HCT116 (cell line): ENCODE results near the gene CTLA4. TPM values are rescaled to one million over a fixed set of nuclear protein-coding genes. Genes with fewer than 3 reads are reported as not detected.

Source experiments
- ATAC-seq: fragments of 200-7000 bp; cut with Tn5 transposase; 2 replicates; pipeline ENCODE4 v1.9.1; 2020; ENCODE audit warnings: mild to moderate bottlenecking, moderate library complexity
- BruUV-seq: library from RNA; stranded (reverse); fragments of 400-500 nt; replicated peaks from 2 replicates; lab custom pipeline; 2021; lab: Mats Ljungman, UMichigan
- CTCF ChIA-PET: fragments of 300-600 bp; sonication (Branson Sonifier 250); formaldehyde crosslinking; loops from one replicate; lab custom pipeline; 2021; ENCODE audit warnings: antibody characterized with exemption; lab: Charles Lee
- POLR2A ChIA-PET: fragments of 300-600, 350-600 bp; sonication (Branson Sonifier 250); formaldehyde crosslinking; loops from one replicate; lab custom pipeline; 2021; ENCODE audit warnings: antibody characterized with exemption; lab: Charles Lee
- RAD21 ChIA-PET, 2 experiments: fragments of 300-600 bp; sonication (Branson Sonifier 250); formaldehyde crosslinking; loops; one replicate each; lab custom pipeline; 2023; ENCODE audit warnings: low total read pairs in 2 of 2; ENCODE audit not compliant: uncharacterized antibody in 2 of 2, unreplicated experiment in 2 of 2, low non-redundant PET in 1 of 2; lab: Charles Lee
- DNase-seq: peaks from one replicate; pipeline ENCODE4 v3.0.0-alpha.2; 2010; ENCODE audit warnings: low read depth, low spot score
- H2AFZ ChIP-seq: fragments of 200-600 bp; shearing (Covaris generic), sonication (generic); 2 replicates; pipeline ENCODE4 v1.6.1; 2017; ENCODE audit warnings: low read depth, mixed run types, mixed read lengths, antibody characterized with exemption, low read length; ENCODE audit not compliant: poor library complexity, severe bottlenecking
- H3K27ac ChIP-seq: 2 replicates; pipeline ENCODE4 v1.5.1; 2012; ENCODE audit warnings: low read depth, low read length
- H3K27me3 ChIP-seq: fragments of 200-600 bp; sonication (generic); 2 replicates; pipeline ENCODE4 v1.6.1; 2016; ENCODE audit warnings: mixed run types, low read length, mixed read lengths; ENCODE audit not compliant: insufficient read depth
- H3K36me3 ChIP-seq, 2 experiments: fragments of 200-500 bp in 1 of 2; fragments of 200-600 bp in 1 of 2; sonication (Bioruptor generic) in 1 of 2; sonication (generic) in 1 of 2; 2 replicates each; pipeline versions ENCODE4 v1.5.1 to v1.6.1; 2014 to 2016; ENCODE audit warnings: low read length in 2 of 2, inconsistent platforms in 1 of 2, mixed read lengths in 1 of 2, mixed run types in 1 of 2; ENCODE audit not compliant: insufficient read depth in 2 of 2, control insufficient read depth in 1 of 2
- H3K4me1 ChIP-seq, 2 experiments: fragments of 200-600 bp in 1 of 2; sonication (generic) in 1 of 2; 2 replicates each; pipeline versions ENCODE4 v1.5.1 to v1.6.1; 2012 to 2017; ENCODE audit warnings: low read length in 2 of 2, inconsistent platforms in 1 of 2, mild to moderate bottlenecking in 1 of 2, mixed read lengths in 1 of 2, mixed run types in 1 of 2, moderate library complexity in 1 of 2; ENCODE audit not compliant: insufficient read depth in 2 of 2, control insufficient read depth in 1 of 2
- H3K4me2 ChIP-seq: fragments of 200-600 bp; sonication (generic); 2 replicates; pipeline ENCODE4 v1.6.1; 2017; ENCODE audit warnings: mixed run types, low read length, mixed read lengths
- H3K4me3 ChIP-seq, 2 experiments: fragments of 200-600 bp in 1 of 2; sonication (generic) in 1 of 2; replicated peaks in 1 of 2; 2 replicates each; pipeline ENCODE4 v1.5.1; 2011 to 2016; ENCODE audit warnings: low read length in 2 of 2, control low read depth in 1 of 2, low read depth in 1 of 2, mild to moderate bottlenecking in 1 of 2, mixed read lengths in 1 of 2, mixed run types in 1 of 2
- H3K79me2 ChIP-seq: fragments of 200-600 bp; sonication (generic); 2 replicates; pipeline ENCODE4 v1.6.1; 2017; ENCODE audit warnings: mild to moderate bottlenecking, mixed run types, low read length, moderate library complexity, mixed read lengths; ENCODE audit not compliant: insufficient read depth
- H3K9ac ChIP-seq: fragments of 200-600 bp; sonication (generic); 2 replicates; pipeline ENCODE4 v1.6.1; 2016; ENCODE audit warnings: low read length, mixed read lengths
- H3K9me2 ChIP-seq: fragments of 200-600 bp; sonication (generic), shearing (Covaris generic); 2 replicates; pipeline ENCODE4 v1.6.1; 2017; ENCODE audit warnings: mixed run types, mild to moderate bottlenecking, moderate library complexity; ENCODE audit not compliant: insufficient read depth
- H3K9me3 ChIP-seq, 2 experiments: fragments of 200-500 bp in 1 of 2; fragments of 200-600 bp in 1 of 2; sonication (Bioruptor generic) in 1 of 2; sonication (generic) in 1 of 2; 2 replicates each; pipeline ENCODE4 v1.6.1; 2014 to 2017; ENCODE audit warnings: low read length in 2 of 2, mixed read lengths in 2 of 2, inconsistent platforms in 1 of 2, low read depth in 1 of 2, mild to moderate bottlenecking in 1 of 2, mixed run types in 1 of 2, moderate library complexity in 1 of 2; ENCODE audit not compliant: control insufficient read depth in 1 of 2, insufficient read depth in 1 of 2
- H4K20me1 ChIP-seq: fragments of 200-600 bp; sonication (generic), shearing (Covaris generic); 2 replicates; pipeline ENCODE4 v1.6.1; 2017; ENCODE audit warnings: mixed run types, mild to moderate bottlenecking, moderate library complexity; ENCODE audit not compliant: insufficient read depth
- CBX3 ChIP-seq: IDR thresholded peaks from 2 replicates; pipeline ENCODE4 v1.6.1; 2012; ENCODE audit warnings: low read depth
- CEBPB ChIP-seq: IDR thresholded peaks from 2 replicates; pipeline ENCODE4 v1.6.1; 2012; ENCODE audit warnings: low read depth
- CTCF ChIP-seq, 3 experiments: fragments of 200-600 bp in 1 of 3; sonication (generic) in 1 of 3; IDR thresholded peaks in 2 of 3; conservative IDR thresholded peaks in 1 of 3; 2 replicates each; pipeline ENCODE4 v1.5.1; 2012 to 2017; ENCODE audit warnings: low read depth in 2 of 3, low read length in 2 of 3, antibody characterized with exemption in 1 of 3, borderline replicate concordance in 1 of 3, control low read depth in 1 of 3, mild to moderate bottlenecking in 1 of 3, mixed read lengths in 1 of 3, mixed run types in 1 of 3, moderate library complexity in 1 of 3; ENCODE audit not compliant: insufficient read depth in 1 of 3
- EGR1 ChIP-seq: IDR thresholded peaks from 2 replicates; pipeline ENCODE4 v1.6.1; 2012; ENCODE audit warnings: low read depth
- ELF1 ChIP-seq: IDR thresholded peaks from 2 replicates; pipeline ENCODE4 v1.6.1; 2012; ENCODE audit warnings: low read depth, borderline replicate concordance
- EZH2phosphoT487 ChIP-seq: fragments of 200-600 bp; IDR thresholded peaks from 2 replicates; pipeline ENCODE4 v1.6.1; 2018; ENCODE audit warnings: antibody characterized with exemption, borderline replicate concordance
- FOSL1 ChIP-seq: IDR thresholded peaks from 2 replicates; pipeline ENCODE4 v1.6.1; 2012; ENCODE audit warnings: low read depth
- JUND ChIP-seq: IDR thresholded peaks from 2 replicates; pipeline ENCODE4 v1.6.1; 2012
- POLR2A ChIP-seq: IDR thresholded peaks from 2 replicates; pipeline ENCODE4 v1.7.0; 2011; ENCODE audit warnings: borderline replicate concordance; ENCODE audit not compliant: insufficient read depth, insufficient read length; ENCODE audit errors: extremely low read depth
- POLR2AphosphoS5 ChIP-seq: IDR thresholded peaks from 2 replicates; pipeline ENCODE4 v1.6.1; 2011; ENCODE audit warnings: mild to moderate bottlenecking, low read depth, low read length, moderate library complexity
- SIN3A ChIP-seq: IDR thresholded peaks from 2 replicates; pipeline ENCODE4 v1.6.1; 2012; ENCODE audit warnings: low read depth
- SP1 ChIP-seq: IDR thresholded peaks from 2 replicates; pipeline ENCODE4 v1.6.1; 2012; ENCODE audit warnings: low read depth
- SRF ChIP-seq: IDR thresholded peaks from 2 replicates; pipeline ENCODE4 v1.6.1; 2012; ENCODE audit warnings: low read depth
- TCF7L2 ChIP-seq: IDR thresholded peaks from 2 replicates; pipeline ENCODE4 v1.7.0; 2011; ENCODE audit warnings: borderline replicate concordance, inconsistent platforms; ENCODE audit not compliant: insufficient read depth, insufficient read length; ENCODE audit errors: extremely low read depth
- ZBTB33 ChIP-seq: IDR thresholded peaks from 2 replicates; pipeline ENCODE4 v1.6.1; 2011; ENCODE audit warnings: mild to moderate bottlenecking, low read length, moderate library complexity; ENCODE audit not compliant: insufficient replicate concordance; ENCODE audit errors: extremely low read depth
- ZFX ChIP-seq: fragments of 450-650 bp; IDR thresholded peaks from 2 replicates; pipeline ENCODE4 v1.6.1; 2017
- ZNF274 ChIP-seq: fragments of 200-500 bp; sonication (Bioruptor generic); IDR thresholded peaks from 2 replicates; pipeline ENCODE4 v1.6.1; 2014; ENCODE audit warnings: mild to moderate bottlenecking, low read depth, low read length, inconsistent platforms
- intact Hi-C: fragments of 100-400 bp; cut with micrococcal nuclease; formaldehyde crosslinking; loops from 2 replicates; pipeline ENCODE4 v1.10.0; 2022
- total RNA-seq: library from RNA; stranded (reverse); gene quantifications from one replicate; pipeline ENCODE4 v1.2.1, GENCODE V29; 2021; ENCODE audit not compliant: unreplicated experiment

The CTLA4 gene
- total RNA-seq, 1 experiment from 2014 or later: 0.37 TPM

GRCh38 chr2:203871371-203871983 lies 3.9 kb downstream of the CTLA4 start:
- Histone ChIP-seq H3K9me3 (no peaks in the 10 kb centered on the region), H3K9me2 (no peaks in the 10 kb centered on the region), H3K36me3 (no peaks in the 10 kb centered on the region), H3K4me2 (no peak overlapping the region), H3K79me2 (no peaks in the 10 kb centered on the region), H3K4me3 (no peak overlapping the region), H2AFZ (no peak overlapping the region), H3K27ac (no peak overlapping the region), H3K9ac (no peak overlapping the region), H4K20me1 (no peaks in the 10 kb centered on the region), H3K4me1 (no peaks in the 10 kb centered on the region), H3K27me3 (peaks cover 9% of the 10 kb centered on the region; the same call in 1 of the 2 replicates)
- no peak for DNase-seq
- BruUV-seq: no TSS peak
- ChIA-PET CTCF (no interaction called here), RAD21 (no interaction called here), POLR2A (no interaction called here)
- ATAC-seq: no peak
- TF ChIP-seq SP1: no peak
- TF ChIP-seq ZNF274: no peak
- TF ChIP-seq CBX3: no peak
- no peak for TF ChIP-seq TCF7L2
- no peak for TF ChIP-seq CEBPB
- no peak for TF ChIP-seq SRF
- no peak for TF ChIP-seq ZBTB33
- no peak for TF ChIP-seq EZH2phosphoT487
- no peak for TF ChIP-seq POLR2AphosphoS5
- TF ChIP-seq EGR1: no peak
- no peak for TF ChIP-seq ELF1
- no peak for TF ChIP-seq SIN3A
- no peak for TF ChIP-seq JUND
- TF ChIP-seq ZFX: no peak
- no peak for TF ChIP-seq CTCF (IDR thresholded peaks at IDR 0.05 in 2 of 3, conservative IDR thresholded peaks at IDR 0.05 in 1 of 3; ENCODE audit: borderline replicate concordance in 1 of 3, insufficient read depth in 1 of 3, low read depth in 2 of 3, low read length in 2 of 3)
- TF ChIP-seq FOSL1: no peak
- no peak for TF ChIP-seq POLR2A
- intact Hi-C loops: no loop called here
